Measurements from ENCODE around the gene NTN3.

GRCh38 chr16:2464333-2464732 lies 6.8 kb upstream of the NTN3 start:
- no peak for TF ChIP-seq CTCF (IDR thresholded peaks at IDR 0.05)
- no peak for TF ChIP-seq POLR2A (IDR thresholded peaks at IDR 0.05)

Measured in heart left ventricle (tissue), 13 donors.